HCT116 (cell line): ENCODE data around the gene PTPRO. TPM values are rescaled to one million over a fixed set of nuclear protein-coding genes. Genes with fewer than 3 reads are reported as not detected.

Experiments
- ATAC-seq: fragments of 200-7000 bp; cut with Tn5 transposase; 2 replicates; pipeline ENCODE4 v1.9.1; 2020; ENCODE audit warnings: mild to moderate bottlenecking, moderate library complexity
- BruUV-seq: library from RNA; stranded (reverse); fragments of 400-500 nt; replicated peaks from 2 replicates; lab custom pipeline; 2021; lab: Mats Ljungman, UMichigan
- CTCF ChIA-PET: fragments of 300-600 bp; sonication (Branson Sonifier 250); formaldehyde crosslinking; loops from one replicate; lab custom pipeline; 2021; ENCODE audit warnings: antibody characterized with exemption; lab: Charles Lee
- POLR2A ChIA-PET: fragments of 300-600, 350-600 bp; sonication (Branson Sonifier 250); formaldehyde crosslinking; loops from one replicate; lab custom pipeline; 2021; ENCODE audit warnings: antibody characterized with exemption; lab: Charles Lee
- RAD21 ChIA-PET, 2 experiments: fragments of 300-600 bp; sonication (Branson Sonifier 250); formaldehyde crosslinking; loops; one replicate each; lab custom pipeline; 2023; ENCODE audit warnings: low total read pairs in 2 of 2; ENCODE audit not compliant: uncharacterized antibody in 2 of 2, unreplicated experiment in 2 of 2, low non-redundant PET in 1 of 2; lab: Charles Lee
- DNase-seq: peaks from one replicate; pipeline ENCODE4 v3.0.0-alpha.2; 2010; ENCODE audit warnings: low read depth, low spot score
- H2AFZ ChIP-seq: fragments of 200-600 bp; shearing (Covaris generic), sonication (generic); 2 replicates; pipeline ENCODE4 v1.6.1; 2017; ENCODE audit warnings: low read depth, mixed run types, mixed read lengths, antibody characterized with exemption, low read length; ENCODE audit not compliant: poor library complexity, severe bottlenecking
- H3K27ac ChIP-seq: 2 replicates; pipeline ENCODE4 v1.5.1; 2012; ENCODE audit warnings: low read depth, low read length
- H3K27me3 ChIP-seq: fragments of 200-600 bp; sonication (generic); 2 replicates; pipeline ENCODE4 v1.6.1; 2016; ENCODE audit warnings: mixed run types, low read length, mixed read lengths; ENCODE audit not compliant: insufficient read depth
- H3K36me3 ChIP-seq, 2 experiments: fragments of 200-500 bp in 1 of 2; fragments of 200-600 bp in 1 of 2; sonication (Bioruptor generic) in 1 of 2; sonication (generic) in 1 of 2; 2 replicates each; pipeline versions ENCODE4 v1.5.1 to v1.6.1; 2014 to 2016; ENCODE audit warnings: low read length in 2 of 2, inconsistent platforms in 1 of 2, mixed read lengths in 1 of 2, mixed run types in 1 of 2; ENCODE audit not compliant: insufficient read depth in 2 of 2, control insufficient read depth in 1 of 2
- H3K4me1 ChIP-seq, 2 experiments: fragments of 200-600 bp in 1 of 2; sonication (generic) in 1 of 2; 2 replicates each; pipeline versions ENCODE4 v1.5.1 to v1.6.1; 2012 to 2017; ENCODE audit warnings: low read length in 2 of 2, inconsistent platforms in 1 of 2, mild to moderate bottlenecking in 1 of 2, mixed read lengths in 1 of 2, mixed run types in 1 of 2, moderate library complexity in 1 of 2; ENCODE audit not compliant: insufficient read depth in 2 of 2, control insufficient read depth in 1 of 2
- H3K4me2 ChIP-seq: fragments of 200-600 bp; sonication (generic); 2 replicates; pipeline ENCODE4 v1.6.1; 2017; ENCODE audit warnings: mixed run types, low read length, mixed read lengths
- H3K4me3 ChIP-seq, 2 experiments: fragments of 200-600 bp in 1 of 2; sonication (generic) in 1 of 2; replicated peaks in 1 of 2; 2 replicates each; pipeline ENCODE4 v1.5.1; 2011 to 2016; ENCODE audit warnings: low read length in 2 of 2, control low read depth in 1 of 2, low read depth in 1 of 2, mild to moderate bottlenecking in 1 of 2, mixed read lengths in 1 of 2, mixed run types in 1 of 2
- H3K79me2 ChIP-seq: fragments of 200-600 bp; sonication (generic); 2 replicates; pipeline ENCODE4 v1.6.1; 2017; ENCODE audit warnings: mild to moderate bottlenecking, mixed run types, low read length, moderate library complexity, mixed read lengths; ENCODE audit not compliant: insufficient read depth
- H3K9ac ChIP-seq: fragments of 200-600 bp; sonication (generic); 2 replicates; pipeline ENCODE4 v1.6.1; 2016; ENCODE audit warnings: low read length, mixed read lengths
- H3K9me2 ChIP-seq: fragments of 200-600 bp; sonication (generic), shearing (Covaris generic); 2 replicates; pipeline ENCODE4 v1.6.1; 2017; ENCODE audit warnings: mixed run types, mild to moderate bottlenecking, moderate library complexity; ENCODE audit not compliant: insufficient read depth
- H3K9me3 ChIP-seq, 2 experiments: fragments of 200-500 bp in 1 of 2; fragments of 200-600 bp in 1 of 2; sonication (Bioruptor generic) in 1 of 2; sonication (generic) in 1 of 2; 2 replicates each; pipeline ENCODE4 v1.6.1; 2014 to 2017; ENCODE audit warnings: low read length in 2 of 2, mixed read lengths in 2 of 2, inconsistent platforms in 1 of 2, low read depth in 1 of 2, mild to moderate bottlenecking in 1 of 2, mixed run types in 1 of 2, moderate library complexity in 1 of 2; ENCODE audit not compliant: control insufficient read depth in 1 of 2, insufficient read depth in 1 of 2
- H4K20me1 ChIP-seq: fragments of 200-600 bp; sonication (generic), shearing (Covaris generic); 2 replicates; pipeline ENCODE4 v1.6.1; 2017; ENCODE audit warnings: mixed run types, mild to moderate bottlenecking, moderate library complexity; ENCODE audit not compliant: insufficient read depth
- CEBPB ChIP-seq: IDR thresholded peaks from 2 replicates; pipeline ENCODE4 v1.6.1; 2012; ENCODE audit warnings: low read depth
- CTCF ChIP-seq, 3 experiments: fragments of 200-600 bp in 1 of 3; sonication (generic) in 1 of 3; IDR thresholded peaks in 2 of 3; conservative IDR thresholded peaks in 1 of 3; 2 replicates each; pipeline ENCODE4 v1.5.1; 2012 to 2017; ENCODE audit warnings: low read depth in 2 of 3, low read length in 2 of 3, antibody characterized with exemption in 1 of 3, borderline replicate concordance in 1 of 3, control low read depth in 1 of 3, mild to moderate bottlenecking in 1 of 3, mixed read lengths in 1 of 3, mixed run types in 1 of 3, moderate library complexity in 1 of 3; ENCODE audit not compliant: insufficient read depth in 1 of 3
- ELF1 ChIP-seq: IDR thresholded peaks from 2 replicates; pipeline ENCODE4 v1.6.1; 2012; ENCODE audit warnings: low read depth, borderline replicate concordance
- FOSL1 ChIP-seq: IDR thresholded peaks from 2 replicates; pipeline ENCODE4 v1.6.1; 2012; ENCODE audit warnings: low read depth
- JUND ChIP-seq: IDR thresholded peaks from 2 replicates; pipeline ENCODE4 v1.6.1; 2012
- MAX ChIP-seq: IDR thresholded peaks from 2 replicates; pipeline ENCODE4 v1.6.1; 2012
- POLR2A ChIP-seq: IDR thresholded peaks from 2 replicates; pipeline ENCODE4 v1.7.0; 2011; ENCODE audit warnings: borderline replicate concordance; ENCODE audit not compliant: insufficient read depth, insufficient read length; ENCODE audit errors: extremely low read depth
- POLR2AphosphoS5 ChIP-seq: IDR thresholded peaks from 2 replicates; pipeline ENCODE4 v1.6.1; 2011; ENCODE audit warnings: mild to moderate bottlenecking, low read depth, low read length, moderate library complexity
- RAD21 ChIP-seq: IDR thresholded peaks from 2 replicates; pipeline ENCODE4 v1.6.1; 2012; ENCODE audit warnings: low read depth, mild to moderate bottlenecking
- REST ChIP-seq: IDR thresholded peaks from 2 replicates; pipeline ENCODE4 v1.6.1; 2012; ENCODE audit warnings: low read depth
- SIN3A ChIP-seq: IDR thresholded peaks from 2 replicates; pipeline ENCODE4 v1.6.1; 2012; ENCODE audit warnings: low read depth
- SP1 ChIP-seq: IDR thresholded peaks from 2 replicates; pipeline ENCODE4 v1.6.1; 2012; ENCODE audit warnings: low read depth
- SRF ChIP-seq: IDR thresholded peaks from 2 replicates; pipeline ENCODE4 v1.6.1; 2012; ENCODE audit warnings: low read depth
- ZFX ChIP-seq: fragments of 450-650 bp; IDR thresholded peaks from 2 replicates; pipeline ENCODE4 v1.6.1; 2017
- intact Hi-C: fragments of 100-400 bp; cut with micrococcal nuclease; formaldehyde crosslinking; loops from 2 replicates; pipeline ENCODE4 v1.10.0; 2022
- total RNA-seq: library from RNA; stranded (reverse); gene quantifications from one replicate; pipeline ENCODE4 v1.2.1, GENCODE V29; 2021; ENCODE audit not compliant: unreplicated experiment
- TF ChIP-seq, protein P1 (sequence below): IDR thresholded peaks from 2 replicates; pipeline ENCODE4 v1.6.1; 2011; ENCODE audit warnings: mild to moderate bottlenecking, low read length, moderate library complexity; ENCODE audit not compliant: insufficient replicate concordance; ENCODE audit errors: extremely low read depth
- TF ChIP-seq, protein P2 (sequence below): IDR thresholded peaks from 2 replicates; pipeline ENCODE4 v1.6.1; 2012

PTPRO gene
- total RNA-seq, 1 experiment from 2014 or later: not detected

- TF ChIP-seq, protein P1, sequence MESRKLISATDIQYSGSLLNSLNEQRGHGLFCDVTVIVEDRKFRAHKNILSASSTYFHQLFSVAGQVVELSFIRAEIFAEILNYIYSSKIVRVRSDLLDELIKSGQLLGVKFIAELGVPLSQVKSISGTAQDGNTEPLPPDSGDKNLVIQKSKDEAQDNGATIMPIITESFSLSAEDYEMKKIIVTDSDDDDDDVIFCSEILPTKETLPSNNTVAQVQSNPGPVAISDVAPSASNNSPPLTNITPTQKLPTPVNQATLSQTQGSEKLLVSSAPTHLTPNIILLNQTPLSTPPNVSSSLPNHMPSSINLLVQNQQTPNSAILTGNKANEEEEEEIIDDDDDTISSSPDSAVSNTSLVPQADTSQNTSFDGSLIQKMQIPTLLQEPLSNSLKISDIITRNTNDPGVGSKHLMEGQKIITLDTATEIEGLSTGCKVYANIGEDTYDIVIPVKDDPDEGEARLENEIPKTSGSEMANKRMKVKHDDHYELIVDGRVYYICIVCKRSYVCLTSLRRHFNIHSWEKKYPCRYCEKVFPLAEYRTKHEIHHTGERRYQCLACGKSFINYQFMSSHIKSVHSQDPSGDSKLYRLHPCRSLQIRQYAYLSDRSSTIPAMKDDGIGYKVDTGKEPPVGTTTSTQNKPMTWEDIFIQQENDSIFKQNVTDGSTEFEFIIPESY: no peak
- no peak for TF ChIP-seq CEBPB
- TF ChIP-seq RAD21: no peak
- TF ChIP-seq SP1: no peak
- TF ChIP-seq, protein P2, sequence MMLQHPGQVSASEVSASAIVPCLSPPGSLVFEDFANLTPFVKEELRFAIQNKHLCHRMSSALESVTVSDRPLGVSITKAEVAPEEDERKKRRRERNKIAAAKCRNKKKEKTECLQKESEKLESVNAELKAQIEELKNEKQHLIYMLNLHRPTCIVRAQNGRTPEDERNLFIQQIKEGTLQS: no peak
- TF ChIP-seq SRF: no peak
- TF ChIP-seq, all 23 proteins: peak for 0
These were observed 223.9 kb downstream of the PTPRO start (continued) for GRCh38 chr12:15546102-15546701.

GRCh38 chr12:15547063-15547462 is 224.8 kb downstream of the PTPRO start:
- no TSS peak for BruUV-seq
- Histone ChIP-seq H3K9me3 (no peaks in the 10 kb centered on the region), H3K4me2 (no peak overlapping the region), H3K9me2 (no peaks in the 10 kb centered on the region), H3K27me3 (no peaks in the 10 kb centered on the region), H3K9ac (no peak overlapping the region), H3K27ac (no peak overlapping the region), H3K4me1 (no peaks in the 10 kb centered on the region), H2AFZ (no peak overlapping the region), H3K79me2 (no peaks in the 10 kb centered on the region), H3K4me3 (no peak overlapping the region), H3K36me3 (no peaks in the 10 kb centered on the region), H4K20me1 (no peaks in the 10 kb centered on the region)
- intact Hi-C loops: no loop called here
- CTCF ChIA-PET: interaction anchor here (1.6 to 2.1 kb wide), 2 partner anchors 15 to 38 kb away, joined by 5 to 8 read pairs; no protein-coding TSS in a partner anchor
- RAD21 ChIA-PET: no interaction called here
- POLR2A ChIA-PET: no interaction called here
- no peak for ATAC-seq
- DNase-seq: no peak
- TF ChIP-seq POLR2AphosphoS5: no peak
- TF ChIP-seq, protein P1: no peak
- TF ChIP-seq REST: no peak
- TF ChIP-seq ELF1: no peak
- no peak for TF ChIP-seq ZFX
- no peak for TF ChIP-seq SRF
- TF ChIP-seq POLR2A: no peak
- no peak for TF ChIP-seq FOSL1
- TF ChIP-seq SIN3A: no peak
- no peak for TF ChIP-seq MAX
- TF ChIP-seq CTCF (IDR thresholded peaks at IDR 0.05 in 2 of 3, conservative IDR thresholded peaks at IDR 0.05 in 1 of 3; ENCODE audit: borderline replicate concordance in 1 of 3, insufficient read depth in 1 of 3, low read depth in 2 of 3, low read length in 2 of 3): no peak
- TF ChIP-seq JUND: no peak
